GM12878 (cell line): ENCODE results near the gene IL1RAPL1. TPM values are rescaled to one million over a fixed set of nuclear protein-coding genes. Genes with fewer than 3 reads are reported as not detected.

Experiments used
- ATAC-seq: fragments of 200-7000 bp; cut with Tn5 transposase; 3 replicates; pipeline ENCODE4 v1.9.1; 2020; ENCODE audit warnings: mild to moderate bottlenecking, moderate library complexity
- BruUV-seq: library from RNA; stranded (reverse); fragments of 400-500 nt; replicated peaks from 2 replicates; lab custom pipeline; 2021; lab: Mats Ljungman, UMichigan
- CTCF ChIA-PET: fragments of 300-600 bp; sonication (Branson Sonifier 250); formaldehyde crosslinking; extraction: SDS; loops from one replicate; lab custom pipeline; 2021; ENCODE audit warnings: inconsistent platforms; lab: Yijun Ruan, JAX
- POLR2A ChIA-PET: fragments of 350-600 bp; formaldehyde crosslinking; extraction: SDS; loops from one replicate; lab custom pipeline; 2021; ENCODE audit warnings: inconsistent platforms; lab: Charles Lee
- RAD21 ChIA-PET: fragments of 300-600 bp; sonication (Branson Sonifier 250); formaldehyde crosslinking; loops from one replicate; lab custom pipeline; 2023; ENCODE audit warnings: antibody characterized with exemption; ENCODE audit not compliant: unreplicated experiment; lab: Charles Lee
- SMC1A ChIA-PET: fragments of 300-600 bp; sonication (Branson Sonifier 250); formaldehyde crosslinking; loops from one replicate; lab custom pipeline; 2023; ENCODE audit not compliant: unreplicated experiment, uncharacterized antibody; lab: Charles Lee
- DNase-seq: peaks from one replicate; pipeline ENCODE4 v3.0.0-alpha.2; 2011; ENCODE audit warnings: low read depth, low spot score
- FAIRE-seq: peaks from 3 replicates; lab custom pipeline; 2011; peaks lifted over from hg19 to GRCh38; lab: Jason Lieb, UNC
- H2AFZ ChIP-seq: 2 replicates; pipeline ENCODE4 v1.6.0; 2011; ENCODE audit warnings: low read depth, low read length, control low read depth; ENCODE audit not compliant: control insufficient read depth
- H3K27ac ChIP-seq: 2 replicates; pipeline ENCODE4 v1.5.1; 2011; ENCODE audit warnings: control low read depth; ENCODE audit not compliant: control insufficient read depth, insufficient read depth
- H3K27me3 ChIP-seq, 2 experiments: replicated peaks in 1 of 2; 2 replicates each; pipeline versions ENCODE4 v1.6.0 to v1.6.1; 2011; ENCODE audit warnings: low read length in 1 of 2; ENCODE audit not compliant: control insufficient read depth in 2 of 2, insufficient read depth in 2 of 2
- H3K36me3 ChIP-seq, 2 experiments: 2 replicates each; pipeline ENCODE4 v1.5.1; 2011; ENCODE audit warnings: low read length in 1 of 2; ENCODE audit not compliant: control insufficient read depth in 2 of 2, insufficient read depth in 2 of 2
- H3K4me1 ChIP-seq: 2 replicates; pipeline ENCODE4 v1.6.1; 2011; ENCODE audit warnings: mild to moderate bottlenecking, low read length, moderate library complexity, mixed read lengths; ENCODE audit not compliant: control insufficient read depth, insufficient read depth
- H3K4me2 ChIP-seq: 2 replicates; pipeline ENCODE4 v1.6.0; 2011; ENCODE audit warnings: control low read depth; ENCODE audit not compliant: control insufficient read depth, insufficient read depth
- H3K4me3 ChIP-seq: fragments of 200-600 bp; sonication (generic); 2 replicates; pipeline ENCODE4 v1.5.1; 2016
- H3K79me2 ChIP-seq: 2 replicates; pipeline ENCODE4 v1.6.0; 2011; ENCODE audit warnings: low read length; ENCODE audit not compliant: control insufficient read depth, insufficient read depth
- H3K9ac ChIP-seq: 2 replicates; pipeline ENCODE4 v1.8.0; 2011; ENCODE audit warnings: low read length, control low read depth, mixed read lengths; ENCODE audit not compliant: control insufficient read depth, insufficient read depth
- H3K9me3 ChIP-seq: replicated peaks from 3 replicates; pipeline ENCODE4 v1.5.1; 2011; ENCODE audit warnings: mild to moderate bottlenecking, low read length; ENCODE audit not compliant: control insufficient read depth, insufficient read depth
- H4K20me1 ChIP-seq: 2 replicates; pipeline ENCODE4 v1.6.0; 2011; ENCODE audit not compliant: control insufficient read depth, insufficient read depth
- ETV6 ChIP-seq, 2 experiments: fragments of 450-650 bp in 1 of 2; IDR thresholded peaks in 1 of 2; conservative IDR thresholded peaks in 1 of 2; 2 replicates each; pipeline ENCODE4 v1.6.1; 2014; ENCODE audit warnings: antibody characterized with exemption in 1 of 2, borderline replicate concordance in 1 of 2, low read depth in 1 of 2, mild to moderate bottlenecking in 1 of 2, moderate library complexity in 1 of 2
- FOXM1 ChIP-seq: IDR thresholded peaks from 2 replicates; pipeline ENCODE4 v1.6.1; 2012; ENCODE audit warnings: low read depth, mild to moderate bottlenecking, inconsistent platforms, low read length, moderate library complexity
- IRF5 ChIP-seq: fragments of 450-650 bp; IDR thresholded peaks from 2 replicates; pipeline ENCODE4 v1.6.1; 2017; ENCODE audit warnings: borderline replicate concordance
- MTA2 ChIP-seq: fragments of 450-650 bp; IDR thresholded peaks from 2 replicates; pipeline ENCODE4 v1.6.1; 2016; ENCODE audit warnings: low read depth, mild to moderate bottlenecking, moderate library complexity
- NFIC ChIP-seq: IDR thresholded peaks from 2 replicates; pipeline ENCODE4 v1.6.1; 2012; ENCODE audit warnings: low read depth, mild to moderate bottlenecking, inconsistent platforms, low read length, moderate library complexity
- RAD51 ChIP-seq: fragments of 450-650 bp; IDR thresholded peaks from 2 replicates; pipeline ENCODE4 v1.6.1; 2016; ENCODE audit warnings: moderate library complexity, mild to moderate bottlenecking, inconsistent platforms
- RB1 ChIP-seq: fragments of 450-650 bp; formaldehyde crosslinking; IDR thresholded peaks from 2 replicates; pipeline ENCODE4 v1.6.1; 2017; ENCODE audit warnings: mild to moderate bottlenecking, borderline replicate concordance
- SMAD5 ChIP-seq: IDR thresholded peaks from 2 replicates; pipeline ENCODE4 v1.6.1; 2016; ENCODE audit warnings: antibody characterized with exemption, low read depth
- SRF ChIP-seq, 2 experiments: IDR thresholded peaks; 2 replicates each; pipeline ENCODE4 v1.6.1; 2011; ENCODE audit warnings: low read depth in 2 of 2, low read length in 2 of 2, mild to moderate bottlenecking in 1 of 2, moderate library complexity in 1 of 2
- SUZ12 ChIP-seq: fragments of 200-600 bp; sonication (generic); IDR thresholded peaks from one replicate; pipeline ENCODE4 v1.6.1; 2018; ENCODE audit warnings: antibody characterized with exemption, mild to moderate bottlenecking; ENCODE audit not compliant: unreplicated experiment
- TBL1XR1 ChIP-seq: IDR thresholded peaks from 2 replicates; pipeline ENCODE4 v1.6.1; 2012; ENCODE audit warnings: low read depth, low read length, improper control_type of control experiment
- YBX1 ChIP-seq: fragments of 450-650 bp; IDR thresholded peaks from 2 replicates; pipeline ENCODE4 v1.6.1; 2016; ENCODE audit warnings: antibody characterized with exemption
- ZBTB33 ChIP-seq: fragments of 450-650 bp; IDR thresholded peaks from 2 replicates; pipeline ENCODE4 v1.6.1; 2017; ENCODE audit warnings: mild to moderate bottlenecking
- ZNF217 ChIP-seq: fragments of 450-650 bp; IDR thresholded peaks from 2 replicates; pipeline ENCODE4 v1.6.1; 2017; ENCODE audit warnings: antibody characterized with exemption, mild to moderate bottlenecking
- WGBS: methylation state at CpG from one replicate; pipeline ENCODE4 v1.1.6; 2016; ENCODE audit warnings: low lambda C conversion rate; ENCODE audit not compliant: insufficient replicate concordance, insufficient coverage; ENCODE audit errors: missing lambda C conversion rate; 5-methylcytosine and 5-hydroxymethylcytosine counted together
- in situ Hi-C: fragments of 300-500 bp; cut with MboI; formaldehyde crosslinking; loops from 9 replicates; pipeline ENCODE4 v1.14.3; 2018; ENCODE audit warnings: mixed read lengths
- intact Hi-C: fragments of 100-400 bp; cut with micrococcal nuclease; formaldehyde crosslinking; loops from one replicate; pipeline ENCODE4 v1.14.2; 2022; ENCODE audit not compliant: unreplicated experiment
- polyA plus RNA-seq, 11 experiments: library from polyadenylated mRNA; depleted of rRNA in 4 of 11; unstranded in 6 of 11; stranded (reverse) in 5 of 11; fragments of >200 nt; fragmentation: Nextera tagmentation in 4 of 11; fragmentation: Illumina TruSeq in 1 of 11; extraction: Ambion mirVana in 4 of 11; extraction: Trizol in 1 of 11; gene quantifications; 1 replicate in 1 of 11; 2 replicates in 10 of 11; pipeline versions ENCODE4 v1.2.1 to v1.2.3, GENCODE V29; 2011 to 2016; ENCODE audit warnings: inconsistent platforms in 2 of 11, missing spikeins in 2 of 11, low read depth in 1 of 11
- total RNA-seq, 4 experiments: library from RNA; depleted of rRNA in 3 of 4; stranded (reverse); fragments of >200 nt in 3 of 4; fragmentation: Illumina TruSeq in 1 of 4; extraction: Trizol in 1 of 4; gene quantifications; 2 replicates each; pipeline versions ENCODE4 v1.2.1 to v1.2.3, GENCODE V29; 2013 to 2021
- TF ChIP-seq, protein P1 (sequence below): fragments of 450-650 bp; IDR thresholded peaks from 2 replicates; pipeline ENCODE4 v1.6.1; 2016; ENCODE audit warnings: mild to moderate bottlenecking

IL1RAPL1 gene
- total and polyA plus RNA-seq, 10 of the 15 experiments (the other 5 are each of a cell fraction or from before 2014, with no cell fraction given), result not detected

GRCh38 chrX:28946846-28947245, 359.6 kb downstream of the IL1RAPL1 start:
- DNase-seq (no peak), ATAC-seq (no peak), FAIRE-seq (no peak)
- intact Hi-C loops (no loop called here), in situ Hi-C loops (no loop called here)
- no peak overlapping the region for H2AFZ ChIP-seq
- ChIA-PET SMC1A (no interaction called here), RAD21 (no interaction called here), CTCF (no interaction called here), POLR2A (no interaction called here)
- no peak overlapping the region for H3K4me3 ChIP-seq
- no peak overlapping the region for H3K4me2 ChIP-seq
- no peaks in the 10 kb centered on the region for H3K27me3 ChIP-seq
- no peaks in the 10 kb centered on the region for H4K20me1 ChIP-seq
- H3K36me3 ChIP-seq, result no peaks in the 10 kb centered on the region
- H3K27ac ChIP-seq, result no peak overlapping the region
- no TSS peak for BruUV-seq
- no peaks in the 10 kb centered on the region for H3K4me1 ChIP-seq
- TF ChIP-seq, protein P1, sequence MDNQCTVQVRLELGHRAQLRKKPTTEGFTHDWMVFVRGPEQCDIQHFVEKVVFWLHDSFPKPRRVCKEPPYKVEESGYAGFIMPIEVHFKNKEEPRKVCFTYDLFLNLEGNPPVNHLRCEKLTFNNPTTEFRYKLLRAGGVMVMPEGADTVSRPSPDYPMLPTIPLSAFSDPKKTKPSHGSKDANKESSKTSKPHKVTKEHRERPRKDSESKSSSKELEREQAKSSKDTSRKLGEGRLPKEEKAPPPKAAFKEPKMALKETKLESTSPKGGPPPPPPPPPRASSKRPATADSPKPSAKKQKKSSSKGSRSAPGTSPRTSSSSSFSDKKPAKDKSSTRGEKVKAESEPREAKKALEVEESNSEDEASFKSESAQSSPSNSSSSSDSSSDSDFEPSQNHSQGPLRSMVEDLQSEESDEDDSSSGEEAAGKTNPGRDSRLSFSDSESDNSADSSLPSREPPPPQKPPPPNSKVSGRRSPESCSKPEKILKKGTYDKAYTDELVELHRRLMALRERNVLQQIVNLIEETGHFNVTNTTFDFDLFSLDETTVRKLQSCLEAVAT, result no peak
- TF ChIP-seq ZBTB33 (no peak), SUZ12 (no peak), ZNF217 (no peak), YBX1 (no peak), RAD51 (no peak), ETV6 (conservative IDR thresholded peaks at IDR 0.05 in 1 of 2, IDR thresholded peaks at IDR 0.05 in 1 of 2; ENCODE audit: borderline replicate concordance in 1 of 2, low read depth in 1 of 2) (no peak), TBL1XR1 (no peak), MTA2 (no peak), SMAD5 (no peak), RB1 (no peak), SRF (IDR thresholded peaks at IDR 0.05; ENCODE audit: low read depth in 2 of 2, low read length in 2 of 2) (no peak), FOXM1 (no peak), IRF5 (no peak), NFIC (no peak)
- no peak overlapping the region for H3K9ac ChIP-seq
- WGBS, result 2% methylated on average over 3 of the region's 3 CpGs
- no peaks in the 10 kb centered on the region for H3K79me2 ChIP-seq
- H3K9me3 ChIP-seq, result no peaks in the 10 kb centered on the region
